Keratinocyte (primary cell): ENCODE results near the gene TRMT1. TPM values are rescaled to one million over a fixed set of nuclear protein-coding genes. Genes with fewer than 3 reads are reported as not detected.

Experiments
- DNase-seq: peaks from one replicate; pipeline ENCODE4 v3.0.0-alpha.2; 2011; ENCODE audit warnings: low read depth, missing footprints, low spot score
- FAIRE-seq: peaks from 2 replicates; lab custom pipeline; 2011; peaks lifted over from hg19 to GRCh38; lab: Jason Lieb, UNC
- H2AFZ ChIP-seq: 2 replicates; pipeline ENCODE4 v1.6.0; 2012; ENCODE audit warnings: low read length, control low read depth, inconsistent platforms; ENCODE audit not compliant: control insufficient read depth
- H3K27ac ChIP-seq: 2 replicates; pipeline ENCODE4 v1.5.1; 2011; ENCODE audit warnings: low read length; ENCODE audit not compliant: control insufficient read depth, insufficient read depth
- H3K27me3 ChIP-seq: 3 replicates; pipeline ENCODE4 v1.6.0; 2011; ENCODE audit warnings: low read length; ENCODE audit not compliant: control insufficient read depth, insufficient read depth; ENCODE audit errors: extremely low read depth
- H3K36me3 ChIP-seq, 2 experiments: 2 replicates in 1 of 2; 3 replicates in 1 of 2; pipeline ENCODE4 v1.5.1; 2011; ENCODE audit warnings: low read length in 2 of 2, mild to moderate bottlenecking in 1 of 2; ENCODE audit not compliant: control insufficient read depth in 2 of 2, insufficient read depth in 2 of 2; ENCODE audit errors: extremely low read depth in 1 of 2
- H3K4me1 ChIP-seq: 3 replicates; pipeline ENCODE4 v1.5.1; 2011; ENCODE audit warnings: low read length; ENCODE audit not compliant: control insufficient read depth, insufficient read depth; ENCODE audit errors: extremely low read depth
- H3K4me2 ChIP-seq: 3 replicates; pipeline ENCODE4 v1.6.0; 2011; ENCODE audit warnings: low read depth, low read length; ENCODE audit not compliant: control insufficient read depth, insufficient read depth; ENCODE audit errors: extremely low read depth
- H3K4me3 ChIP-seq, 3 experiments: fragments of 200-600 bp in 1 of 3; sonication (generic) in 1 of 3; 2 replicates in 2 of 3; 3 replicates in 1 of 3; pipeline ENCODE4 v1.5.1; 2011 to 2016; ENCODE audit warnings: low read length in 3 of 3, mild to moderate bottlenecking in 3 of 3, control low read depth in 2 of 3, inconsistent platforms in 1 of 3, low read depth in 1 of 3, mixed read lengths in 1 of 3, mixed run types in 1 of 3, moderate library complexity in 1 of 3; ENCODE audit not compliant: control insufficient read depth in 2 of 3, insufficient read depth in 2 of 3; ENCODE audit errors: extremely low read depth in 1 of 3
- H3K79me2 ChIP-seq: 2 replicates; pipeline ENCODE4 v1.6.0; 2012; ENCODE audit warnings: low read length; ENCODE audit not compliant: control insufficient read depth, insufficient read depth
- H3K9ac ChIP-seq: 3 replicates; pipeline ENCODE4 v1.6.0; 2011; ENCODE audit warnings: low read length; ENCODE audit not compliant: control insufficient read depth, insufficient read depth; ENCODE audit errors: extremely low read depth
- H3K9me1 ChIP-seq: 3 replicates; pipeline ENCODE4 v1.6.0; 2011; ENCODE audit warnings: low read length; ENCODE audit not compliant: control insufficient read depth, insufficient read depth; ENCODE audit errors: extremely low read depth
- H3K9me3 ChIP-seq: 2 replicates; pipeline ENCODE4 v1.5.1; 2012; ENCODE audit warnings: low read depth, low read length; ENCODE audit not compliant: control insufficient read depth
- H4K20me1 ChIP-seq: 3 replicates; pipeline ENCODE4 v1.6.0; 2011; ENCODE audit warnings: low read length; ENCODE audit not compliant: control insufficient read depth, insufficient read depth; ENCODE audit errors: extremely low read depth
- CTCF ChIP-seq, 3 experiments: IDR thresholded peaks in 1 of 3; conservative IDR thresholded peaks in 1 of 3; optimal IDR thresholded peaks in 1 of 3; 2 replicates in 2 of 3; 3 replicates in 1 of 3; pipeline versions ENCODE3 to v1.5.1; 2011; ENCODE audit warnings: low read length in 3 of 3, mild to moderate bottlenecking in 3 of 3, moderate library complexity in 2 of 3, control low read depth in 1 of 3, inconsistent platforms in 1 of 3; ENCODE audit not compliant: insufficient read depth in 2 of 3; ENCODE audit errors: extremely low read depth in 1 of 3
- EZH2 ChIP-seq: IDR thresholded peaks from one replicate; pipeline ENCODE4 v1.6.1; 2012; ENCODE audit warnings: inconsistent platforms, mild to moderate bottlenecking, low read length, moderate library complexity
- dilution Hi-C: fragments of 300-500 bp; cut with MboI; formaldehyde crosslinking; loops from one replicate; pipeline ENCODE4 v1.7.0; 2020; ENCODE audit warnings: low sequenced_read_pairs; ENCODE audit not compliant: extremely low pct_ligation_motif_present
- polyA plus RNA-seq, 5 experiments: library from polyadenylated mRNA; depleted of rRNA in 3 of 5; stranded (reverse) in 3 of 5; stranded (forward) in 1 of 5; unstranded in 1 of 5; fragments of >200 nt; gene quantifications; 1 replicate in 1 of 5; 2 replicates in 3 of 5; 3 replicates in 1 of 5; pipeline versions ENCODE4 v1.2.1 to v1.2.3, GENCODE V29; 2011 to 2012; ENCODE audit warnings: missing spikeins in 2 of 5, low read depth in 1 of 5, low replicate concordance in 1 of 5

The TRMT1 gene
- polyA plus RNA-seq, 1 donor (not counting 4 experiments of a cell fraction or from before 2014, with no cell fraction given) = 30.9 TPM

- TF ChIP-seq EZH2 = no peak
- TF ChIP-seq CTCF (optimal IDR thresholded peaks at IDR 0.05 in 1 of 3, IDR thresholded peaks at IDR 0.05 in 1 of 3, conservative IDR thresholded peaks at IDR 0.05 in 1 of 3; ENCODE audit: extremely low read depth in 1 of 3, insufficient read depth in 2 of 3, low read length in 3 of 3) = no peak
- no peak overlapping the region for H2AFZ ChIP-seq
- H3K36me3 ChIP-seq = peaks cover 6 to 8% of the 10 kb centered on the region in 2 experiments
- no peaks in the 10 kb centered on the region for H3K4me1 ChIP-seq
- H3K27me3 ChIP-seq = no peaks in the 10 kb centered on the region
- H3K27ac ChIP-seq = no peak overlapping the region
- no peak overlapping the region for H3K4me2 ChIP-seq
- FAIRE-seq (no peak), DNase-seq (no peak)
- H3K9me1 ChIP-seq = no peaks in the 10 kb centered on the region
- dilution Hi-C loops = no loop called here
- no peaks in the 10 kb centered on the region for H4K20me1 ChIP-seq
- no peaks in the 10 kb centered on the region for H3K79me2 ChIP-seq
- H3K9me3 ChIP-seq = no peaks in the 10 kb centered on the region
- H3K9ac ChIP-seq = no peak overlapping the region
- no peak overlapping the region for H3K4me3 ChIP-seq
These were observed 30.2 kb downstream of the TRMT1 start for GRCh38 chr19:13086341-13086740.

GRCh38 chr19:13085666-13086065, 30.9 kb downstream of the TRMT1 start:
- Histone ChIP-seq H3K4me1 (no peaks in the 10 kb centered on the region), H3K4me2 (no peak overlapping the region), H3K27ac (no peak overlapping the region), H3K4me3 (no peak overlapping the region), H3K79me2 (no peaks in the 10 kb centered on the region), H4K20me1 (no peaks in the 10 kb centered on the region), H3K9me3 (no peaks in the 10 kb centered on the region), H2AFZ (no peak overlapping the region), H3K36me3 (peaks cover 2 to 8% of the 10 kb centered on the region in 2 experiments), H3K27me3 (no peaks in the 10 kb centered on the region), H3K9ac (no peak overlapping the region), H3K9me1 (no peaks in the 10 kb centered on the region)
- FAIRE-seq = no peak
- no peak for DNase-seq
- TF ChIP-seq CTCF (optimal IDR thresholded peaks at IDR 0.05 in 1 of 3, IDR thresholded peaks at IDR 0.05 in 1 of 3, conservative IDR thresholded peaks at IDR 0.05 in 1 of 3; ENCODE audit: extremely low read depth in 1 of 3, insufficient read depth in 2 of 3, low read length in 3 of 3) (no peak), EZH2 (no peak)
- dilution Hi-C loops = no loop called here
